SK-N-SH treated with all-trans-retinoic acid at 6 μM for 48 hours (cell line): ENCODE measurements around the gene TEAD3.

Source experiments
- ARNTL ChIP-seq: fragments of 450-650 bp; formaldehyde crosslinking; IDR thresholded peaks from 2 replicates; pipeline ENCODE4 v1.5.0; 2020; ENCODE audit warnings: low read depth, mild to moderate bottlenecking, moderate library complexity, borderline replicate concordance
- CREB5 ChIP-seq: fragments of 250-450 bp; sonication (Bioruptor Pico); IDR thresholded peaks from 2 replicates; pipeline ENCODE4 v1.5.1; 2020; ENCODE audit warnings: low read depth, mild to moderate bottlenecking, moderate library complexity
- CSDC2 ChIP-seq: fragments of 250-450 bp; sonication (Bioruptor Pico); IDR thresholded peaks from 2 replicates; pipeline ENCODE4 v1.5.0; 2020; ENCODE audit warnings: mild to moderate bottlenecking, moderate library complexity
- ISL1 ChIP-seq: fragments of 250-450 bp; sonication (Bioruptor Pico); IDR thresholded peaks from 2 replicates; pipeline ENCODE4 v2.1.2; 2022; ENCODE audit warnings: mild to moderate bottlenecking, moderate library complexity
- POU6F1 ChIP-seq: fragments of 250-450 bp; sonication (Bioruptor Pico); IDR thresholded peaks from 2 replicates; pipeline ENCODE4 v1.8.0; 2021; ENCODE audit warnings: low read depth, mild to moderate bottlenecking, moderate library complexity, borderline replicate concordance
- RARB ChIP-seq: fragments of 250-450 bp; sonication (Bioruptor Pico); IDR thresholded peaks from 2 replicates; pipeline ENCODE4 v1.8.0; 2021; ENCODE audit warnings: mild to moderate bottlenecking, moderate library complexity
- ZC3H10 ChIP-seq: fragments of 250-450 bp; sonication (Bioruptor Pico); IDR thresholded peaks from 2 replicates; pipeline ENCODE4 v1.5.1; 2021; ENCODE audit warnings: mild to moderate bottlenecking, moderate library complexity
- ZFP30 ChIP-seq: fragments of 450-650 bp; formaldehyde crosslinking; IDR thresholded peaks from 2 replicates; pipeline ENCODE4 v1.5.0; 2022; ENCODE audit warnings: mild to moderate bottlenecking, moderate library complexity
- ZNF8 ChIP-seq: fragments of 450-650 bp; formaldehyde crosslinking; IDR thresholded peaks from 2 replicates; pipeline ENCODE4 v1.5.0; 2020; ENCODE audit warnings: mild to moderate bottlenecking, moderate library complexity
- TF ChIP-seq, protein P1 (sequence below): fragments of 250-450 bp; sonication (Bioruptor Pico); IDR thresholded peaks from 2 replicates; pipeline ENCODE4 v1.8.0; 2020; ENCODE audit warnings: mild to moderate bottlenecking, moderate library complexity, borderline replicate concordance

- TF ChIP-seq, protein P1, sequence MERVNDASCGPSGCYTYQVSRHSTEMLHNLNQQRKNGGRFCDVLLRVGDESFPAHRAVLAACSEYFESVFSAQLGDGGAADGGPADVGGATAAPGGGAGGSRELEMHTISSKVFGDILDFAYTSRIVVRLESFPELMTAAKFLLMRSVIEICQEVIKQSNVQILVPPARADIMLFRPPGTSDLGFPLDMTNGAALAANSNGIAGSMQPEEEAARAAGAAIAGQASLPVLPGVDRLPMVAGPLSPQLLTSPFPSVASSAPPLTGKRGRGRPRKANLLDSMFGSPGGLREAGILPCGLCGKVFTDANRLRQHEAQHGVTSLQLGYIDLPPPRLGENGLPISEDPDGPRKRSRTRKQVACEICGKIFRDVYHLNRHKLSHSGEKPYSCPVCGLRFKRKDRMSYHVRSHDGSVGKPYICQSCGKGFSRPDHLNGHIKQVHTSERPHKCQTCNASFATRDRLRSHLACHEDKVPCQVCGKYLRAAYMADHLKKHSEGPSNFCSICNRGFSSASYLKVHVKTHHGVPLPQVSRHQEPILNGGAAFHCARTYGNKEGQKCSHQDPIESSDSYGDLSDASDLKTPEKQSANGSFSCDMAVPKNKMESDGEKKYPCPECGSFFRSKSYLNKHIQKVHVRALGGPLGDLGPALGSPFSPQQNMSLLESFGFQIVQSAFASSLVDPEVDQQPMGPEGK (CRISPR knock-in tag) = no peak
- TF ChIP-seq ZNF8 (no peak), RARB (CRISPR knock-in tag) (no peak), POU6F1 (CRISPR knock-in tag) (no peak), ZC3H10 (CRISPR knock-in tag) (no peak), CREB5 (CRISPR knock-in tag) (no peak), CSDC2 (CRISPR knock-in tag) (no peak), ZFP30 (CRISPR knock-in tag) (no peak), ISL1 (CRISPR knock-in tag) (no peak), ARNTL (CRISPR knock-in tag) (no peak)
Observed at GRCh38 chr6:35439308-35439707, 57.6 kb downstream of the TEAD3 start.
